GM21717 (cell line): ENCODE data around the gene ANKRD17.
A peak's percentile ranks its signal among the peaks of the same experiment; 100 is the strongest.
"Not testable (repeated sequence)": the region's sequence is repeated elsewhere in the genome, so short reads cannot be mapped to it uniquely, and the experiment has no call there.

Experiments
- ATAC-seq: cut with Tn5 transposase; IDR thresholded peaks from one replicate; pipeline ENCODE4 v1.9.1; 2021; ENCODE audit warnings: mild to moderate bottlenecking, moderate library complexity; ENCODE audit not compliant: unreplicated experiment

The ANKRD17 gene

GRCh38 chr4:73248821-73249220 lies 9.8 kb downstream of the ANKRD17 start:
- ATAC-seq = no peak

- no peak for ATAC-seq
These were observed 10.2 kb downstream of the ANKRD17 start for GRCh38 chr4:73248416-73248815.

DNA sequence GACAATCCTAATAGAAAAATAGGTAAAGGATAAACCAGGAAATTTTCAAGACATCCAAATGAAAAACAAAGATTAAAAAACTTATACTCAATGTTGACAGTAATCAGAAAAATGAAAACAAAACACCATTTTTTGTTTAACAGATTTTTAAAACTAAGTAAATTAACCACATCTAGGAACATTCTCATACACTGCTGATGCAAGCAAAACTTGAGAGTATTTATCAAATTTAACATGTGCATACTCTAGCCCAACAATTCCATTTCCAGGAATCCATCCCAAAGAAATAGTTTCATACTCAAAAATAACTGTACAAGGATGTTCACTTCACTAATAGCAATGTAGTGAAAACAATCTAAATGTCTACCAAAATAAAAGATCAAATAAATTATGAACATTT lies 11.5 kb downstream of the ANKRD17 start:
- ATAC-seq = no peak

GRCh38 chr4:73245955-73246354 lies 12.6 kb downstream of the ANKRD17 start:
- ATAC-seq = no peak

GRCh38 chr4:73244945-73245601 lies 13.5 kb downstream of the ANKRD17 start:
- ATAC-seq = no peak

DNA sequence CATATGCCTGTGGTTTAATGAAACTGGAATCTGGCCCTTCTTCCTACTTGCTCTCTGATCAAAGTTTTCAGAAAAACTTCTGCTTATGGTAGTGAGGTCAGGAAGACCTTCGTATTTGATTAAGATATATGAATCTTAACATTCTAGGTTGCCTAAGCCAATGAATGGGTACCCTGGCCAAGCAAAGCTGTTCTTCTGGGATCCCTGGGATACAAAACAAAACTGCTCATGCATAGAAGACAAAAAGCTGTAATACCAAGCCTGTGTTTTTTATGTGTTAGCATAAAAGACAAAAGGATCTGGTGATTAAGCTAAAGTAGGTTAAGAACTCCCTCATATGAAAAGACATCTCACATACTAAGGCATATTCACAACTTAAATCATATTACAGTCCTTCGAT lies 21.6 kb downstream of the ANKRD17 start:
- ATAC-seq = no peak

- no peak for ATAC-seq
These were observed 22.4 kb downstream of the ANKRD17 start for GRCh38 chr4:73236151-73236550.

- ATAC-seq = no peak
These were observed 23.9 kb downstream of the ANKRD17 start for GRCh38 chr4:73234712-73235111.

DNA sequence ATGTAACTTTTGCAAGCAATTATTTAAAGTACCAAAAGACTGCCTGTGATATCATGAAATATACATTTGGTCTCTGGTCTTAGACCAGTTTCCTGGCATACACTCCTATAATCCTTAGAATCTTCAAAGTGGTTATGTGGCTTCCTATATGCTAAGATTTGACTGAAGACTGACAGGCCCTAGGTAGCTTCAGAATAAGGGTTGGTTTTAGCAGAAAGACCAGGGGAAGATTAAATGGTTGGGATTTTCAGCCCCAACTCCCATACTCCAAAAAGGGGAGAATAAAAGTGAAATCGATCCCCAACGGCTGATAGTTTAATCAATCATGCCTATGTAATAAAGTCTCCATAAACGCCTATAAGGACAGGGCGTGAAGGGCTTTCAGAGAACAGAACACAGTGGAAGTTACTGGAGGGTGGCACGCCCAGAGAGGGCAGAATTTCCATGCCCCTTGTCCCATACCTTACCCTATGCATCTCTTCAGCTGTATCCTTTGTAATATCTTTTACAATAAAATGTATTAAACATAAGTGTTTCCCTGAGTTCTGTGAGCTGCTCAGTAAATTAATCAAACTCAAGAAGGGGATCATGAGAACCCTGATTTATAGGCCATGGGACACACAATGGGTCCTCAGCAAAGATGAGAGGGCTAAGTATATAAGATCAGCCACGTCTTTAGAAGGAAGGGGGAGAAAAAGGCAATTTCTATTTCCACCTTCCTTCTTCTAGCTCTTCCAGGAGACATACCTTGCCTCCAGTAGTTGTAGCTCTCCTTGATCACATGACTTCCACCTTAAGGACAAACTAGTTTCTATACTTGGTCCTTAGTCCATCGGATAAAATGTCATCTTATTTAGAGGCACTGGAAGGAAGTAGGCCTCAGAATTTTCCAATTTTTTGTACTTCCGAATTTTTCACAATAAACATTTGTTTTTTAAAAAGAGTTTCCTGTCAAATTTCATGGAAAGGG lies 26.8 kb downstream of the ANKRD17 start:
- ATAC-seq = no peak

GRCh38 chr4:73230865-73231517 lies 27.6 kb downstream of the ANKRD17 start:
- no peak for ATAC-seq

DNA sequence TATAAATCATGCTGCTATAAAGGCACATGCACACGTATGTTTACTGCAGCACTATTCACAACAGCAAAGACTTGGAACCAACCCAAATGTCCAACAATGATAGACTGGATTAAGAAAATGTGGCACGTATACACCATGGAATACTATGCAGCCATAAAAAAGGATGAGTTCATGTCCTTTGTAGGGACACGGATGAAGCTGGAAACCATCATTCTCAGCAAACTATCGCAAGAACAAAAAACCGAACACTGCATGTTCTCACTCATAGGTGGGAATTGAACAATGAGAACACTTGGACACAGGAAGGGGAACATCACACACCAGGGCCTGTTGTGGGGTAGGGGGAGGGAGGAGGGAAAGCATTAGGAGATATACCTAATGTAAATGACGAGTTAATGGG lies 29.8 kb downstream of the ANKRD17 start:
- ATAC-seq = not testable (repeated sequence)

GRCh38 chr4:73224886-73225285 lies 33.7 kb downstream of the ANKRD17 start:
- no peak for ATAC-seq

GRCh38 chr4:73223258-73223650 lies 35.3 kb downstream of the ANKRD17 start:
- ATAC-seq = no peak

GRCh38 chr4:73222466-73223257 lies 35.9 kb downstream of the ANKRD17 start:
- peak; percentile 100 for ATAC-seq

DNA sequence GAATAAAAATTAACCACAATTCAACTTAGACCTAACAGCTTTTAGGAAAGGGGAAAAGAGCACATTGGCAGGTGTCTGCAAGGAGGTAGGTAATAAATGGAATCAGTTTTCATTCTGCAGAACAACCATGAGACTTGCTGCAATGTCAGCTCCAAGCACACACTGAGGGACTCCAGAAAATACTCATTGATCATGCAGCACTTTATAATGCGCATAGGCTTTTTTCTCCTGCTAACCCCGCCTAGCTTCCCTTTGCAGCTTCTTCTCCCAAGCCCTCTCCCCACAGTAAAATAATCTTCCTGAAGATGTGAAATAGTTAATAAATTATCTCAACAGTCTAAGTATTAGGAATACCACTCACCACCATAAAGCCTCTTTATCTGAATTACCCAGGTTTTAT lies 36.9 kb downstream of the ANKRD17 start:
- ATAC-seq = no peak

GRCh38 chr4:73220815-73221214 lies 37.8 kb downstream of the ANKRD17 start:
- ATAC-seq = no peak

DNA sequence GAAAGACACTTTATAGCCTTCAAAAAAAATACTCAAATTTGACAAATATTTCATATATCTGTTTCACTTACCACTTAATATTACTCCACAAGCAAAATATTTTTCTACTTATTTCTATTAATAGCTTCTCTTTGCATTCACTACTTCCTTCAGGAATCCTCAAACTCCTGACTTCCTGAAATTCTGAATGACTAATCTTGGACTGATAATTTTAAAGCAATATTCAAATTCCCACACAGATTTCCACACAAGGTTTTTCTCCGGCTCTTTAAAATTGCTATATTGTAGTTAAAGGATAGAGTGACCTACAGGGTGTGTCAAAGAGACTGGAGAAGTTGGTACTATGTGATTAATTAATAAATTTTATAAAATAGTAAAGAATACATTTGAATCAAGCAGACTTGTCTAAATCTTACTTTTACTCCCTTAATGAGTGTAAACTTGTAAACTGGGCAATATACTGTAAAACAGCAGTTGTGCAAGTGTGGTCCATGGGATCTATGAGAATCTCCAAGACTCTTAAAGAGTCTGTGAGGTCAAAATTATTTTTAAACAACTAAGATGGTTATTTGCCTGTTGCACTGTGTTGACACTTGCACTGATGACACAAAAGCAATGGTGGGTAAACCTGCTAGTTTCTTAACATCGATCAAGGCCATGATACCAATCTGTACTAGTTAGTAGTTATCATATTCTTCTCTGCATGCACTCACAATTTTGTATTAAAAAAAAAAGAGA lies 44.5 kb downstream of the ANKRD17 start:
- no peak for ATAC-seq

GRCh38 chr4:73212982-73213730 lies 45.4 kb downstream of the ANKRD17 start:
- ATAC-seq = no peak

DNA sequence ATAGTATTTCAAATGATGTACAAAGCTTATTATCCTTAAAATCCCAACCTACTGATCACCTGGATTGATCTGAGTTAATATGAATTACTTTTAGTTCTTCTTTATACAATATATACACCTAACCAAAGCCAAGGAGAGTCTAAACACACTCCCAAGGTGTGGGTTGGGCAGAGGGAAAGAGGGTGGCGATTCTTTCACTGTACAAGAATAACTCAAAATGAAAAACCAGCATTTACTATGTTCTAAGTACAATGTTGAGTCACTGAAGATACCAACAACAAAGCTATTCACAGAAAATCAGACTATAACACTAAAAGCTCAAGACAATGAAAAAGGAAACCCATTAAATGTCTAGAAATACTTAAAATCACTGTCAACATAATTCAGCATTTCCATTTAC lies 46.6 kb downstream of the ANKRD17 start:
- no peak for ATAC-seq
